ENCODE data around the gene KREMEN1.

DNA sequence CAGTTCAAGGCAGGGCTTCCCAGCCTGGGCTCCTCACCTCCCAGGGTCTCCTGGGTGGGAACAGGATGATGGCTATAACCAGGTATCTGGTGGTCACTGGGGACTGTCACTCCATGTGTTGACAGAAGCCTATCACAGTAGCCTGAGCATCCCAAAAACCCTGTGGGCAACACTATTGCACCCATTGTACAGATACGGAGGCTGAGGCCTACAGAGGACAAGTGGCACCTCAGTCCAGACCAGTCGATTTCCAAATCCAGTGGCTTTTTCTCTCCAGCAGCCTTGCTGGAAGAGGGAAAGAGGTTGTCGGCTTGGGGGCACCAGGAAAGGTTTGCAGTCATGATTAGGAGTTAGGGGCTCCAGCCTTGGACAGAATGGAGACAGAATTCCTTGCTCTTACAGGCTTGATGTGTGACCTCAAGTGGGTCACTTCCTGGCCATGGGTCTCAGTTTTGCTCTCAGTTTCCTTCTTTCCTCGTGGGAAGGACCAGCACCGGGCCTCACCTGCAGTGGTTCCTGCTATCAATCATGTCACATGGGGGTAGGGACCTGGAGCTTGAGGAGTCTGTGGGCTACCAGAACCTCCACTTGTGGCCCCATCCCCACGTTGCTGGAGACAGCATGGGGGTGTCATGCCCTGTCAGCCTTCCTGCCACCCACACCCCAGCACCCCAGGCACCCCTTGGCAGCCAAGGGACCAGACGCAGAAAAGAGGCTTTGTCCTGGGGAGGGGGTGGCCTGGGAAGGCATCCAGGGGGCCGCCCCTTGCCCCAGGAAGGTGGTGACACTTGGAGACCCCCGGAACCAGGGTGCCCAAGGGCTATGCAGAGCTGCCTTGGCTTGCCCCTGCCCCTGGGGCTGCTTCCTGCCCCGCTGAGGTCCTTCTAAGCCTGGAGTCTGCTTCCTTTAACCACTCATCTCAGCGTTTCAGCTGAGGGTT is 135.0 kb downstream of the KREMEN1 start:
- TF ChIP-seq, protein P1, sequence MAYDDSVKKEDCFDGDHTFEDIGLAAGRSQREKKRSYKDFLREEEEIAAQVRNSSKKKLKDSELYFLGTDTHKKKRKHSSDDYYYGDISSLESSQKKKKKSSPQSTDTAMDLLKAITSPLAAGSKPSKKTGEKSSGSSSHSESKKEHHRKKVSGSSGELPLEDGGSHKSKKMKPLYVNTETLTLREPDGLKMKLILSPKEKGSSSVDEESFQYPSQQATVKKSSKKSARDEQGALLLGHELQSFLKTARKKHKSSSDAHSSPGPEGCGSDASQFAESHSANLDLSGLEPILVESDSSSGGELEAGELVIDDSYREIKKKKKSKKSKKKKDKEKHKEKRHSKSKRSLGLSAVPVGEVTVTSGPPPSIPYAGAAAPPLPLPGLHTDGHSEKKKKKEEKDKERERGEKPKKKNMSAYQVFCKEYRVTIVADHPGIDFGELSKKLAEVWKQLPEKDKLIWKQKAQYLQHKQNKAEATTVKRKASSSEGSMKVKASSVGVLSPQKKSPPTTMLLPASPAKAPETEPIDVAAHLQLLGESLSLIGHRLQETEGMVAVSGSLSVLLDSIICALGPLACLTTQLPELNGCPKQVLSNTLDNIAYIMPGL (CRISPR knock-in tag; IDR thresholded peaks at IDR 0.05), result no peak
- TF ChIP-seq, protein P2, sequence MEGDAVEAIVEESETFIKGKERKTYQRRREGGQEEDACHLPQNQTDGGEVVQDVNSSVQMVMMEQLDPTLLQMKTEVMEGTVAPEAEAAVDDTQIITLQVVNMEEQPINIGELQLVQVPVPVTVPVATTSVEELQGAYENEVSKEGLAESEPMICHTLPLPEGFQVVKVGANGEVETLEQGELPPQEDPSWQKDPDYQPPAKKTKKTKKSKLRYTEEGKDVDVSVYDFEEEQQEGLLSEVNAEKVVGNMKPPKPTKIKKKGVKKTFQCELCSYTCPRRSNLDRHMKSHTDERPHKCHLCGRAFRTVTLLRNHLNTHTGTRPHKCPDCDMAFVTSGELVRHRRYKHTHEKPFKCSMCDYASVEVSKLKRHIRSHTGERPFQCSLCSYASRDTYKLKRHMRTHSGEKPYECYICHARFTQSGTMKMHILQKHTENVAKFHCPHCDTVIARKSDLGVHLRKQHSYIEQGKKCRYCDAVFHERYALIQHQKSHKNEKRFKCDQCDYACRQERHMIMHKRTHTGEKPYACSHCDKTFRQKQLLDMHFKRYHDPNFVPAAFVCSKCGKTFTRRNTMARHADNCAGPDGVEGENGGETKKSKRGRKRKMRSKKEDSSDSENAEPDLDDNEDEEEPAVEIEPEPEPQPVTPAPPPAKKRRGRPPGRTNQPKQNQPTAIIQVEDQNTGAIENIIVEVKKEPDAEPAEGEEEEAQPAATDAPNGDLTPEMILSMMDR (IDR thresholded peaks at IDR 0.05), result no peak
- TF ChIP-seq, protein P3, sequence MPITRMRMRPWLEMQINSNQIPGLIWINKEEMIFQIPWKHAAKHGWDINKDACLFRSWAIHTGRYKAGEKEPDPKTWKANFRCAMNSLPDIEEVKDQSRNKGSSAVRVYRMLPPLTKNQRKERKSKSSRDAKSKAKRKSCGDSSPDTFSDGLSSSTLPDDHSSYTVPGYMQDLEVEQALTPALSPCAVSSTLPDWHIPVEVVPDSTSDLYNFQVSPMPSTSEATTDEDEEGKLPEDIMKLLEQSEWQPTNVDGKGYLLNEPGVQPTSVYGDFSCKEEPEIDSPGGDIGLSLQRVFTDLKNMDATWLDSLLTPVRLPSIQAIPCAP (CRISPR knock-in tag; IDR thresholded peaks at IDR 0.05), result no peak
- TF ChIP-seq SP1 (CRISPR knock-in tag; conservative IDR thresholded peaks at IDR 0.05) (no peak), ZBTB21 (CRISPR knock-in tag; IDR thresholded peaks at IDR 0.05; ENCODE audit: borderline replicate concordance) (no peak), NR1H2 (CRISPR knock-in tag; IDR thresholded peaks at IDR 0.05) (no peak), GABPB1 (CRISPR knock-in tag; IDR thresholded peaks at IDR 0.05) (no peak), RELA (CRISPR knock-in tag; IDR thresholded peaks at IDR 0.05; ENCODE audit: borderline replicate concordance) (no peak), NR3C1 (CRISPR knock-in tag; conservative IDR thresholded peaks at IDR 0.05; ENCODE audit: low read depth) (no peak)
- TF ChIP-seq, protein P4, sequence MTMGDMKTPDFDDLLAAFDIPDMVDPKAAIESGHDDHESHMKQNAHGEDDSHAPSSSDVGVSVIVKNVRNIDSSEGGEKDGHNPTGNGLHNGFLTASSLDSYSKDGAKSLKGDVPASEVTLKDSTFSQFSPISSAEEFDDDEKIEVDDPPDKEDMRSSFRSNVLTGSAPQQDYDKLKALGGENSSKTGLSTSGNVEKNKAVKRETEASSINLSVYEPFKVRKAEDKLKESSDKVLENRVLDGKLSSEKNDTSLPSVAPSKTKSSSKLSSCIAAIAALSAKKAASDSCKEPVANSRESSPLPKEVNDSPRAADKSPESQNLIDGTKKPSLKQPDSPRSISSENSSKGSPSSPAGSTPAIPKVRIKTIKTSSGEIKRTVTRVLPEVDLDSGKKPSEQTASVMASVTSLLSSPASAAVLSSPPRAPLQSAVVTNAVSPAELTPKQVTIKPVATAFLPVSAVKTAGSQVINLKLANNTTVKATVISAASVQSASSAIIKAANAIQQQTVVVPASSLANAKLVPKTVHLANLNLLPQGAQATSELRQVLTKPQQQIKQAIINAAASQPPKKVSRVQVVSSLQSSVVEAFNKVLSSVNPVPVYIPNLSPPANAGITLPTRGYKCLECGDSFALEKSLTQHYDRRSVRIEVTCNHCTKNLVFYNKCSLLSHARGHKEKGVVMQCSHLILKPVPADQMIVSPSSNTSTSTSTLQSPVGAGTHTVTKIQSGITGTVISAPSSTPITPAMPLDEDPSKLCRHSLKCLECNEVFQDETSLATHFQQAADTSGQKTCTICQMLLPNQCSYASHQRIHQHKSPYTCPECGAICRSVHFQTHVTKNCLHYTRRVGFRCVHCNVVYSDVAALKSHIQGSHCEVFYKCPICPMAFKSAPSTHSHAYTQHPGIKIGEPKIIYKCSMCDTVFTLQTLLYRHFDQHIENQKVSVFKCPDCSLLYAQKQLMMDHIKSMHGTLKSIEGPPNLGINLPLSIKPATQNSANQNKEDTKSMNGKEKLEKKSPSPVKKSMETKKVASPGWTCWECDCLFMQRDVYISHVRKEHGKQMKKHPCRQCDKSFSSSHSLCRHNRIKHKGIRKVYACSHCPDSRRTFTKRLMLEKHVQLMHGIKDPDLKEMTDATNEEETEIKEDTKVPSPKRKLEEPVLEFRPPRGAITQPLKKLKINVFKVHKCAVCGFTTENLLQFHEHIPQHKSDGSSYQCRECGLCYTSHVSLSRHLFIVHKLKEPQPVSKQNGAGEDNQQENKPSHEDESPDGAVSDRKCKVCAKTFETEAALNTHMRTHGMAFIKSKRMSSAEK (CRISPR knock-in tag; IDR thresholded peaks at IDR 0.05; ENCODE audit: borderline replicate concordance), result no peak
- TF ChIP-seq, protein P5, sequence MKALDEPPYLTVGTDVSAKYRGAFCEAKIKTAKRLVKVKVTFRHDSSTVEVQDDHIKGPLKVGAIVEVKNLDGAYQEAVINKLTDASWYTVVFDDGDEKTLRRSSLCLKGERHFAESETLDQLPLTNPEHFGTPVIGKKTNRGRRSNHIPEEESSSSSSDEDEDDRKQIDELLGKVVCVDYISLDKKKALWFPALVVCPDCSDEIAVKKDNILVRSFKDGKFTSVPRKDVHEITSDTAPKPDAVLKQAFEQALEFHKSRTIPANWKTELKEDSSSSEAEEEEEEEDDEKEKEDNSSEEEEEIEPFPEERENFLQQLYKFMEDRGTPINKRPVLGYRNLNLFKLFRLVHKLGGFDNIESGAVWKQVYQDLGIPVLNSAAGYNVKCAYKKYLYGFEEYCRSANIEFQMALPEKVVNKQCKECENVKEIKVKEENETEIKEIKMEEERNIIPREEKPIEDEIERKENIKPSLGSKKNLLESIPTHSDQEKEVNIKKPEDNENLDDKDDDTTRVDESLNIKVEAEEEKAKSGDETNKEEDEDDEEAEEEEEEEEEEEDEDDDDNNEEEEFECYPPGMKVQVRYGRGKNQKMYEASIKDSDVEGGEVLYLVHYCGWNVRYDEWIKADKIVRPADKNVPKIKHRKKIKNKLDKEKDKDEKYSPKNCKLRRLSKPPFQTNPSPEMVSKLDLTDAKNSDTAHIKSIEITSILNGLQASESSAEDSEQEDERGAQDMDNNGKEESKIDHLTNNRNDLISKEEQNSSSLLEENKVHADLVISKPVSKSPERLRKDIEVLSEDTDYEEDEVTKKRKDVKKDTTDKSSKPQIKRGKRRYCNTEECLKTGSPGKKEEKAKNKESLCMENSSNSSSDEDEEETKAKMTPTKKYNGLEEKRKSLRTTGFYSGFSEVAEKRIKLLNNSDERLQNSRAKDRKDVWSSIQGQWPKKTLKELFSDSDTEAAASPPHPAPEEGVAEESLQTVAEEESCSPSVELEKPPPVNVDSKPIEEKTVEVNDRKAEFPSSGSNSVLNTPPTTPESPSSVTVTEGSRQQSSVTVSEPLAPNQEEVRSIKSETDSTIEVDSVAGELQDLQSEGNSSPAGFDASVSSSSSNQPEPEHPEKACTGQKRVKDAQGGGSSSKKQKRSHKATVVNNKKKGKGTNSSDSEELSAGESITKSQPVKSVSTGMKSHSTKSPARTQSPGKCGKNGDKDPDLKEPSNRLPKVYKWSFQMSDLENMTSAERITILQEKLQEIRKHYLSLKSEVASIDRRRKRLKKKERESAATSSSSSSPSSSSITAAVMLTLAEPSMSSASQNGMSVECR (CRISPR knock-in tag; IDR thresholded peaks at IDR 0.05; ENCODE audit: borderline replicate concordance), result no peak
- TF ChIP-seq, protein P6, sequence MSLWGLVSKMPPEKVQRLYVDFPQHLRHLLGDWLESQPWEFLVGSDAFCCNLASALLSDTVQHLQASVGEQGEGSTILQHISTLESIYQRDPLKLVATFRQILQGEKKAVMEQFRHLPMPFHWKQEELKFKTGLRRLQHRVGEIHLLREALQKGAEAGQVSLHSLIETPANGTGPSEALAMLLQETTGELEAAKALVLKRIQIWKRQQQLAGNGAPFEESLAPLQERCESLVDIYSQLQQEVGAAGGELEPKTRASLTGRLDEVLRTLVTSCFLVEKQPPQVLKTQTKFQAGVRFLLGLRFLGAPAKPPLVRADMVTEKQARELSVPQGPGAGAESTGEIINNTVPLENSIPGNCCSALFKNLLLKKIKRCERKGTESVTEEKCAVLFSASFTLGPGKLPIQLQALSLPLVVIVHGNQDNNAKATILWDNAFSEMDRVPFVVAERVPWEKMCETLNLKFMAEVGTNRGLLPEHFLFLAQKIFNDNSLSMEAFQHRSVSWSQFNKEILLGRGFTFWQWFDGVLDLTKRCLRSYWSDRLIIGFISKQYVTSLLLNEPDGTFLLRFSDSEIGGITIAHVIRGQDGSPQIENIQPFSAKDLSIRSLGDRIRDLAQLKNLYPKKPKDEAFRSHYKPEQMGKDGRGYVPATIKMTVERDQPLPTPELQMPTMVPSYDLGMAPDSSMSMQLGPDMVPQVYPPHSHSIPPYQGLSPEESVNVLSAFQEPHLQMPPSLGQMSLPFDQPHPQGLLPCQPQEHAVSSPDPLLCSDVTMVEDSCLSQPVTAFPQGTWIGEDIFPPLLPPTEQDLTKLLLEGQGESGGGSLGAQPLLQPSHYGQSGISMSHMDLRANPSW (CRISPR knock-in tag; conservative IDR thresholded peaks at IDR 0.05; ENCODE audit: low read depth), result no peak
- TF ChIP-seq, protein P7, sequence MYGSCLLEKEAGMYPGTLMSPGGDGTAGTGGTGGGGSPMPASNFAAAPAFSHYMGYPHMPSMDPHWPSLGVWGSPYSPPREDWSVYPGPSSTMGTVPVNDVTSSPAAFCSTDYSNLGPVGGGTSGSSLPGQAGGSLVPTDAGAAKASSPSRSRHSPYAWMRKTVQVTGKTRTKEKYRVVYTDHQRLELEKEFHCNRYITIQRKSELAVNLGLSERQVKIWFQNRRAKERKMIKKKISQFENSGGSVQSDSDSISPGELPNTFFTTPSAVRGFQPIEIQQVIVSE (CRISPR knock-in tag; IDR thresholded peaks at IDR 0.05; ENCODE audit: borderline replicate concordance), result no peak

Data from WTC11 (cell line).